ENCODE data around the gene HEATR5A. TPM values are rescaled to one million over a fixed set of nuclear protein-coding genes. Genes with fewer than 3 reads are reported as not detected.
"Not testable (repeated sequence)": the region's sequence is repeated elsewhere in the genome, so short reads cannot be mapped to it uniquely, and the experiment has no call there.

HEATR5A gene
- total RNA-seq, 4 donors from 2014 or later: 24.3 to 134 (median 34.9) TPM

DNA sequence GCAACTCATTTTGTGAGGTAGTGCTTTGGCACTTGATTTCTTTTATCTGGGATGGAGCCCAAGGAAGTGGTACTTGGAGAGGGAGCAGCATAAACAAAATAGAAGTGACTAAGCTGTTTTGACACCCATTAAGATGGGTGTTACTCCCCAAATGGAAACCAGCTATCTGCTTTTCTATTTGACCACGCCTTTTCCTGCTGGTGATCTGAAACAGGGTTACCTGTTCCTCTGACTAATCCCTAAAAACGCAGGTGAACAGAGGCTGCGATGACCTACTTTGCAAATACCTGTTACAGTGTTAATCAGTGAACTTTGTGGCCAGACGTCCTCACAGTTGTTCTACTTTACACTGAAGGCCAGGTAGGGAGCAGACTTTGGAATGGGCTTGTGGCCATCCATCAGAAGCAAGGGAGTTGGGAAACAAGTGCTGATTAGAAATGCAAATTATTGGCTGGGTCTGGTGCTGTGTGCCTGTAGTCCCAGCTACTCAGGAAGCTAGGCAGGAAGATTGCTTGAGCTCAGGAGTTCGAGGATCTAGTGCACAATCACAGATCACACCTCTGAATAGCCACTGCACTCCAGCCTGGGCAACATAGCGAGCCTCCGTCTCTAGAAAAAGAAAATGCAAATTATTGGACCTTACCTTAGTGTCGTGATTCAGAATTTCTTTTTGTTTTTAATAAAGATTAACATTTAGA lies 154.5 kb downstream of the HEATR5A start:
- peak in 1 of 3 donors; percentile 52 for DNase-seq
- TF ChIP-seq POLR2A (IDR thresholded peaks at IDR 0.05) (no peak), CTCF (IDR thresholded peaks at IDR 0.05) (no peak)
- Histone ChIP-seq H3K36me3 (no peaks in the 10 kb centered on the region), H3K27me3 (no peaks in the 10 kb centered on the region), H3K4me3 (no peak overlapping the region), H3K9me3 (no peaks in the 10 kb centered on the region), H3K4me1 (peaks cover 0 to 7% (median 0%) of the 10 kb centered on the region in 4 donors), H3K27ac (no peak overlapping the region)

DNA sequence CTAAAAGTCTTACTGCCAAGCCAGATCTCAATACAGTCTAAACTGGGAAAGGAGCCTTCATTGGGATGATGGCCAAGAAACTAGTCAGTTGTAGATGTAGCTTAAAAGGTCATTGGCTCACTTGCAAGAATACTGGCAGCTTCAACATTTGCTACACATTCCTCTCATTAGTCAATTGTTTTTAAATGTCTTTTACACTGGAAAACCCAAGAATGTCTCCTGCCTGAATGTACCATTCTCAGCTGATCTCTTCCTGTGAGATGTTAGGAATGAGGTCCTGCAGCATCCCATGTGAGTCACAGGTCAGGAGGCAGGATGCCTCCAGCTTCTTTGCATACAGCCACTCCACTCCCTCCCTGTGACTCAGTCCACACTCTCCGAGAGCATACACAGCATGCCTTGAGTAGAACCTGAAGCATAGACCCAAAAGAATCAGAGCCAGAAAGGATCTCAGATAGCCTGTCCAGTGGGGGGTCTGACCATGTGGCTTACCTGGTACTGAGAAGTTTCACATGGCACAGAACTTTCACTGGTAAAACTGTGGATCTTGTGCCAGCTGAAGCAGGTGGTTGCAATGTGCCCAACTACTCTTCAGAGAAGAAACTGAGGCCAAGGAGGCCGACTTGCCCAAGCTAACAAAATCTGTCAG lies 156.7 kb downstream of the HEATR5A start:
- H3K4me1 ChIP-seq: peaks cover 0 to 9% (median under 1%) of the 10 kb centered on the region in 4 donors
- H3K27ac ChIP-seq: peak overlapping the region in 1 of 4 donors; percentile 25
- no peaks in the 10 kb centered on the region for H3K9me3 ChIP-seq
- TF ChIP-seq CTCF (IDR thresholded peaks at IDR 0.05) (no peak), POLR2A (IDR thresholded peaks at IDR 0.05) (no peak)
- H3K27me3 ChIP-seq: no peaks in the 10 kb centered on the region
- no peaks in the 10 kb centered on the region for H3K36me3 ChIP-seq
- DNase-seq: peak in 1 of 3 donors; percentile 75
- H3K4me3 ChIP-seq: no peak overlapping the region

GRCh38 chr14:31261859-31262731 lies 158.3 kb downstream of the HEATR5A start:
- peak in 1 of 3 donors; percentile 52 for DNase-seq
- no peaks in the 10 kb centered on the region for H3K27me3 ChIP-seq
- H3K9me3 ChIP-seq: no peaks in the 10 kb centered on the region
- H3K36me3 ChIP-seq: no peaks in the 10 kb centered on the region
- peak overlapping the region in 2 of 4 donors; percentile 25 to 51 for H3K27ac ChIP-seq
- TF ChIP-seq CTCF (IDR thresholded peaks at IDR 0.05) (no peak), POLR2A (IDR thresholded peaks at IDR 0.05) (no peak)
- no peak overlapping the region for H3K4me3 ChIP-seq
- peaks cover 0 to 11% (median 2%) of the 10 kb centered on the region in 4 donors for H3K4me1 ChIP-seq

- Histone ChIP-seq H3K36me3 (no peaks in the 10 kb centered on the region), H3K27ac (peak overlapping the region in 2 of 4 donors; percentile 25 to 51), H3K9me3 (no peaks in the 10 kb centered on the region), H3K4me1 (peaks cover 0 to 11% (median 2%) of the 10 kb centered on the region in 4 donors), H3K27me3 (no peaks in the 10 kb centered on the region), H3K4me3 (no peak overlapping the region)
- no peak for TF ChIP-seq CTCF (IDR thresholded peaks at IDR 0.05)
- TF ChIP-seq POLR2A (IDR thresholded peaks at IDR 0.05): no peak
- DNase-seq: no peak
These were observed 158.9 kb downstream of the HEATR5A start for GRCh38 chr14:31261523-31261858.

GRCh38 chr14:31259040-31259435 lies 161.3 kb downstream of the HEATR5A start:
- not testable (repeated sequence) for H3K9me3 ChIP-seq, H3K27ac ChIP-seq, DNase-seq, H3K4me3 ChIP-seq, H3K36me3 ChIP-seq, H3K27me3 ChIP-seq
- peaks cover 0 to 11% (median 2%) of the 10 kb centered on the region in 4 donors for H3K4me1 ChIP-seq

Measured in Peyer's patch (tissue), 4 donors.